Esophagus muscularis mucosa (tissue), 3 donors: ENCODE data around the gene CTRB1.

Experiments
- CTCF ChIP-seq, 3 experiments: fragments of 200-600 bp in 2 of 3; fragments of 450-650 bp in 1 of 3; sonication (generic) in 2 of 3; IDR thresholded peaks; one replicate each; pipeline ENCODE4 v1.5.1; 2017 to 2019; ENCODE audit warnings: antibody characterized with exemption in 3 of 3, mild to moderate bottlenecking in 2 of 3, moderate library complexity in 1 of 3
- POLR2A ChIP-seq: fragments of 450-650 bp; IDR thresholded peaks from one replicate; pipeline ENCODE4 v1.6.1; 2017; ENCODE audit warnings: antibody characterized with exemption, moderate library complexity, mild to moderate bottlenecking, low read depth

- TF ChIP-seq CTCF (IDR thresholded peaks at IDR 0.05) = no peak
- TF ChIP-seq POLR2A = no peak
Measured at GRCh38 chr16:75172578-75172977, 46.2 kb upstream of the CTRB1 start.
